HG03175 (cell line): ENCODE results near the gene NOS1.
"Not testable (repeated sequence)": the region's sequence is repeated elsewhere in the genome, so short reads cannot be mapped to it uniquely, and the experiment has no call there.

Experiments
- ATAC-seq: cut with Tn5 transposase; IDR thresholded peaks from one replicate; pipeline ENCODE4 v1.9.1; 2021; ENCODE audit warnings: mild to moderate bottlenecking, moderate library complexity; ENCODE audit not compliant: unreplicated experiment

The NOS1 gene

GRCh38 chr12:117361347-117361751, at the start of gene NOS1:
Gene NOS1 (minus strand): TSS chr12:117361626. CDS start chr12:117331069, 30,557 bp downstream.
- no peak for ATAC-seq

DNA sequence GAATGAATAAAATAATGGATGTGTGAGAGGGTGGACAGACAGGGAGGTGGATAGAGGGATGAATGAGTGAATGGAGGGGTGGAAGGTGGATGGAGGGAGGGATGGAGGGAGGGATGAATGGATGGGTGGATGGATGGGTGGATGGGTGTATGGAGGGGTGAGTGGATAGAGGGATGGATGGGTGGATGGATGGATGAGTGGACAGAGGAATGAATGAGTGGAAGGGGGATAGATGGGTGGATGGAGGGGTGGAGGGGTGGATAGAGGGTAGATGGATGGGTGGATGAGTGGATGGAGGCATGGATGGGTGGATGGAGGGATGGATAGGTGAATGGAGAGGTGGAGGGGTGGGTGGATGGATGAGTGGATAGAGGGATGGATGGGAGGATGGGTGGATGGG, 47.9 kb upstream of the NOS1 start:
- ATAC-seq, result no peak

DNA sequence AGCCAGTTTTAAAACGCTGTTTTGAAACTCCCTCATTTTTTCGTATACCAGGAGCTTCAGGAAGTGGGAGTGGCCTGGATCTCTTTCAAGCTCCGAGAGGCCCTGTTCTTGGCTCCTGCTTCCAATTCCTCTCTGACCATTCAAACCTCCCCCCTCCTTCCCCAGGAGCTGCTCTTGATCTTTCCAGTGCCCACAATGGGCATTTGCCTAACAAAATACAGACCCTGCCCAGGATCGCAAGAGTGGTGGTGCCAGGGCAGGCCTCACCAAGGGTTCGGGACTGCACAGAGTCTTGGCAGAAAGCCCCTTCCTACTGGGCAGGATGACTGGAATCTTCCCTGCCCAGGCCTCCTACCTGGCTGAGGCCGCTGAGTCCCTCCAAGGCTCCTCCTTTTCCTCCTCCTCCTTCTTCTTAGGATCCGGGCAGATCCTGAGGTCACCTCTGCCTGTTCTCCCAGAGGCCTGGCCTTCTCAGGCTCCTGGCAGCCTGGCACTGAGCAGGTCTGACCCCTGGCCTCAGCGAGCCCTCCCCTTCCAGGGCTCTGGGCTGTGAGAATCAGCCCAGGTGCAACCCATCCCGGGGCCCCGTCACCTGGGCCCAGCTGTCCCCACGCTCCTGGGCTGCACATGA, 46.9 kb upstream of the NOS1 start:
- ATAC-seq, result no peak

DNA sequence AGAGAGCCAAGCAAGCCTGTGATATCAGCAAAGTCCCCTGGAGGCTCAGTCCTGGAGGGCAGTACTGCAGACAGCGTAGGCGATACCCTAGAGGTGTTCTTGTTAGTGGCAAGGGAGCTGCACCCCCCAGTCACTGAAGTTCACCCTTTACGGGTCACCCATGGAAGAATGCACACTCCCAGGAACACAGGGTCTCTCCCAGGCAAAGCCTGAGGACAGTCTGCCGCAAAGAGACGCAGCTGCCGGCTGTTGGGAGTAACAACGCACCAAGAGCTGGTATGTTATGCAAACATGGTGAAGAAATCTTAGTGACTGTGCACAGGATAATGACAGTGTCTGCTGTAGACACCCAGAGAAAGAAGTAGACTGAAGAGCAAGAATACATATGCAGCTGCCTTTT, 43.5 kb upstream of the NOS1 start:
- no peak for ATAC-seq

GRCh38 chr12:117404203-117404853, 42.9 kb upstream of the NOS1 start:
- ATAC-seq, result no peak

DNA sequence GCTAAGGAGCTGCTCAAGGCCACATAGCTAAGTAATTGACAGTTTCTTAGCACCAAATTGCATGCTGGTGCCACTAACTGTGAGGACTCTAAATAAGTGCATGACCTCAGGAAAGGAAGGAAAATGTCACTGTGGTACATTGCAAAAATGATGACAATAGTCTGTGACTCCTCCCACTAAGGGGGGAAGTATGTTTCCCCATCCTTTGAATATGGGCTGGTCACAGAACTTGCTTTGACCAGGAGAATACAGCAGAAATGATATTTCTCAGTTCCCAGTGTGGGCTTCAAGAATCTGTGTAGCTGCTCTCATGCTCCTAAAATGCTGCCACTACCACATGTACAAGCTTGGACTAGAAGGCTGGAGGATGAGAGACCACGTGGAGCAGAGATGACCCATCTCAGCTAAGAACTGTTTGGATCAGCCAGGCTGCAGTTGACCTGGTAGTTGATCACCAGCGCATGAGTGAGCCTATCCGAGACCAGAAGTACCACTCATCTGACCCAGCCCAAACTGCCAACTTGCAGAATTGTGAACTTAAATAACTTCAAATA, 42.2 kb upstream of the NOS1 start:
- ATAC-seq, result no peak

DNA sequence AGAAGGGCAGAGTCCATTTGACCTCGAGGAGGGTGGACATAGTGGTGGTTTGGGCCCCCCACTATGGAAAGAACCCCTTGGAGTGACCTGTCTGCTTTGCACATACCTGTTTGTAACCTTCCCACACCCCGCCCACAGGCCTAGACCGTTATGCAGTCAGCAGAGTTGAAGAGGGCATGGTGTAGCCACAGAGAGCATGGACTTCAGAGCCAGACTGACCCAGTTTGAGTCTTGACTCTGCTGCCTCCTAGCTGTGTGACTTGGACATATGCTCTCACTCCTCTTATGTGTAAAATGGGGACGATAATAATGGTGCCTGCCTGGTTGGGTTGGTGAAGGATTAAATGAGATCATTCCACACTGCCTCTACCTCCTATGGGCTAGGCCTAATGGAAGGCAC, 40.9 kb upstream of the NOS1 start:
- ATAC-seq, result no peak

- ATAC-seq, result no peak
Observed at GRCh38 chr12:117400912-117401311, 39.5 kb upstream of the NOS1 start.

- not testable (repeated sequence) for ATAC-seq
Observed at GRCh38 chr12:117398482-117398881, 37.1 kb upstream of the NOS1 start.

DNA sequence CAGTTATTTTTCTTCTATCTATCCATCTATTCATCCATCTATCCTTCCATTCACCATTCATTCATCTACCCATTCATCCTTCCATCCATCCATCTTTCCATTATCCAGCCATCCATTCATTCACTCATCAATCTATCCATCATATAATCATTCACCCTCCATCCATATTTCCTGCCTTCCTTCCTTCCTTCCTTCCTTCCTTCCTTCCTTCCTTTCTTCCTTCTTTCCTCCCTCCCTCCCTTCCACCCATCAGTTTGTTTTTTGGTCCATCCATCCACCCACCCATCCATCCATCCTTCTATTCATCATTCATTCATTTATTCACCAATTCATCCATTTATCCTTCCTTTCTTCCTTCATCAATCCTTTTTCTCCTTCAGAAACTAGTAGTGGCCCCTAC, 34.3 kb upstream of the NOS1 start:
- no peak for ATAC-seq

- no peak for ATAC-seq
Observed at GRCh38 chr12:117394491-117394890, 33.1 kb upstream of the NOS1 start.

DNA sequence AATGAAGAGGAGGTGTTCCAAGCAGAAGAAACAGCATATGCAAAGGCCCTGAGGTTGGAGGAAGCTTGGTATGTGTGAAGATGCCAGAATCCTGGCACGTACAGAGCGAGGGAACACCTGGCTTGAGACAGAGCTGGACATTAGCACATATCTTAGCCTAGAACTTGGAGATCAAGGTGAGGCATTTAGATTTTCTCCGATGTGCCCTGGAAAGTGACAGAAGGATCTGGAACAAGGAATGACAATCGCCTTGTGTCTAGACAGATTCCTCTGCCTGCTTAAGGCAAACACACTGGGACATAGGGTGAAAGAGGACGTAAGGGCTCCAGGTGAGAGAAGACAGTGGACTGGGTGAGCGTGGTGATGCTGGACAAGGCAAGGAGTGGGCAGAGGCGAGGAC, 32.2 kb upstream of the NOS1 start:
- no peak for ATAC-seq

DNA sequence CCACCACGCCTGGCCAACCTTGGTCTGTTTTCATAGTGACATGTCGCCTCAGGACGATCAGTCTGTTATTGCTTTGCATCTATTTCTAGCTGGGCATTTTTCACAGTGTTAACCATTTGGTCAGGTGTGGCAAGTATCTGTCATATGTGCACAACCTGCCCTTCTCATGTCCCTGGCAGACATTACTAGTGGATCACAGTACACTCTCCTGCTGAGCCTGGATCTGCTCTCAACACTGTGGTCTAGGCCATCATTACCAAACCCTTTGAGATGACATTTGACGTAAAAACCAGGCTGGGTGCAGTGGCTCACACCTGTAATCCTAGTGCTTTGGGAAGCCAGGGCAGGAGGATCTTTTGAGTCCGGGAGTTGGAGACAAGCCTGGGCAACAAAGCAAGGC, 29.4 kb upstream of the NOS1 start:
- no peak for ATAC-seq

GRCh38 chr12:117388951-117389446, 27.6 kb upstream of the NOS1 start:
- no peak for ATAC-seq

DNA sequence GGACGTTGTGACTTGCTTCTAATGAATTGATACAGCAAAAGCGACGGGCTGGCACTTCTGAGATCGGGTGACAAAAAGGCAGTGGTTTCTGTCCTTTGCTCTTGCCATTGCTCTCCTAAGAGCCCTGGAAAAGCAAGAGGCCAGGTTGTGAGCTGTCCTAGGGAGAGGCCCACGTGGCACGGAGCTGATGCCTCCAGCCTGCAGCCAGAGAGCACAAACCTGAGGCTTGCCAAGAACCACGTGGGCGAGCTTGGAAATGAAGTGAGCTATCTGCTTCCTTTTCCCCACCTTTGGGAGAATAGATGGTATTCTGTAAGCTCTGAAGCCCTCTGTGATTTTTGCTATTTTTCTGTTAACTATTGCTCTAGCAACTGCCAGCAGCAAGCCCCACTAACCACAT, 26.4 kb upstream of the NOS1 start:
- ATAC-seq, result no peak

DNA sequence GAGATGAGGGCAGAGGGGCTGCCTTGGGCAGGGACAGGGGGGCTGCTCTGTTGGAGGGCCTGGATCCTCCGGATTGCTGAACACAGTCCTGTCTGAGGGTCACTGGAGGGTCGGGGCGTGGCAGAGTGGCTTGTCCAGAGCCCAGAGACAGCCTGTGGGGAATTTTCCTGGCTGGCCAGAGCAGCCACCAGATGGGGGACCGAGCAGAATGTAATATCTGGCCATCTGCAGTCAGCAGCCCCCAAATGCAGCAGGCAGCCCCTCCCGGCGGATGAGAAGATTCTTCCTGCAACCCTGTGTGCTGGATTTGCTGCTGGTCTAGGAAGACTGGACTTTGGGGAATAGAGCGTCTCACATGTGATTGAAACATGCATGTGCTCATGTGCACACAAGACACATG, 23.3 kb upstream of the NOS1 start:
- no peak for ATAC-seq

GRCh38 chr12:117380083-117380482, 18.7 kb upstream of the NOS1 start:
- ATAC-seq, result no peak

GRCh38 chr12:117377758-117378157, 16.3 kb upstream of the NOS1 start:
- no peak for ATAC-seq

DNA sequence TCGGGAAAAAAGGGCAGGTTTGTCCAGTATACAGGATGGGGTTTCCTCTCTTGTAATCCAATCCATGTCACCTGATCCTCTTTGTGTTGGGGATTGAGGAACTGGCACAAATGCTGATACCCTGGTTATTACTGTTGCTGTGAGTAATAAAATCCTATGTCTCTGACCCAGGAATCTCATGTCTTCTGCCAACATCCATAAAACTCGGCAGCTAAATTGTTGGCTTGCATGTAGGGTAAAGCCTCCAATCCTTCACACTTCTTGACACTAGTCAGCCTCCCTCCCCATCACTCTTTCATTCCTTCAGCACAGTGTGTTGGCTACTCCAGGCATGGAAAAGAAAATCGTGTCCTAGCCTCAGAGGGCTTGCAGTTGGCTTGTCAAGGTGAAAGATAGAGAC, 9.2 kb upstream of the NOS1 start:
- no peak for ATAC-seq

DNA sequence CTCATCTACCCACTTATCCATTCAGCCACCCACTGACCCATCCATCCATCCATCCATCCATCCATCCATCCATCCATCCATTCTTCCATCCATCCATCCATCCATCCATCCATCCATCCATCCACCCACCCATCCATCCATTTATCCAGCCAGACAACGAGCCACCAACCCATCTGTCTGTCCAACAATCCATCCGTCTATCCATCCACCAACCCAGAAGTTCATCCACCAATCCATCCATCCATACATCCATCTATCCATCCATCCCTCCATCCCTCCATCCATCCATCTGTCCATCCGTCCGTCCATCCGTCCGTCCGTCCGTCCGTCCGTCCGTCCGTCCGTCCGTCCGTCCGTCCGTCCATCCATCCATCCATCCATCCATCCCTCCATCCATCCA, 8.6 kb upstream of the NOS1 start:
- ATAC-seq, result not testable (repeated sequence)

DNA sequence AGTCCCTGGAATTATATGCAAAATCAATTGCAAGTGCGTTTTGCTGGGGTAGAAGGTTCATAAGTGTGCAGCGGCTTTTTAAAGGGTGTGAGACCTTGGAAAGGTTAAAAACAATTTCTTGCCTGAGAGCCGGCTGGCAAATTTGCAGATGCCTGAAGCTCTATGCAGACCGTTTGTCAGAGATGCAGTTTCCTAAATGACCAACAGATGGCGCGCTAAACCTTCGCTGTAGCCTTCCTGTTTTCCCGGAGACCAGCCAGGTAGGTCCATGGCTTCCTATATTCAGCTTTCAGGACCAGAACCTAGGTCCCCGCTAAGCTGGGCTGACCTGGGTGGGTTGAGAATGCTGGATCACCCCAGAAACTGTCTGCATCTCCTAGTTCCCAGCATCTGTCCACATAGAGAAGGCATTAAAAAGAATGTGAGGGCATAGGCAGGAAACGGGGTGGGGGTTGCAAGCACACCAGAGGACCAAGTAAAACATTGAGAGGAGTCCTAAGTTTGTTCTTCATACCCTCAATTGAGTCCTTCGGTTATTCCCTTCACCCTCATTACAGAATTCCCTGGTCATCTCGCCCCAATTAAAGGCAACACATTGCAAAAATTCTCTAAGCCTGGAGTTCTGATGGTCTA, 5.7 kb upstream of the NOS1 start:
- no peak for ATAC-seq

GRCh38 chr12:117365049-117365616, 3.7 kb upstream of the NOS1 start:
- no peak for ATAC-seq
